ENCODE data around the gene RPL21. TPM values are rescaled to one million over a fixed set of nuclear protein-coding genes. Genes with fewer than 3 reads are reported as not detected.
A peak's percentile ranks its signal among the peaks of the same experiment; 100 is the strongest.

RPL21 gene
- total RNA-seq, 1 donor from 2014 or later, result 1,036 TPM

- Mint-ChIP-seq H3K9me3 (no peaks in the 10 kb centered on the region), H3K27me3 (no peaks in the 10 kb centered on the region), H3K36me3 (peaks cover 26% of the 10 kb centered on the region), H3K27ac (peak overlapping the region; percentile 100), H3K4me3 (peak overlapping the region; percentile 95), H3K4me1 (ENCODE audit: unreplicated experiment) (peaks cover 15% of the 10 kb centered on the region)
- DNase-seq (ENCODE audit: extremely low spot score, unreplicated experiment), result no peak
- no peak for TF ChIP-seq CTCF (conservative IDR thresholded peaks at IDR 0.05)
Observed at GRCh38 chr13:27250833-27251165, 559 bp upstream of the RPL21 start.

GRCh38 chr13:27252467-27252866 is 1.1 kb downstream of the RPL21 start:
- peak overlapping the region; percentile 100 for H3K27ac Mint-ChIP-seq
- no peak for TF ChIP-seq CTCF (conservative IDR thresholded peaks at IDR 0.05)
- no peak for DNase-seq (ENCODE audit: extremely low spot score, unreplicated experiment)
- H3K4me3 Mint-ChIP-seq, result peak overlapping the region; percentile 95
- peaks cover 15% of the 10 kb centered on the region for H3K4me1 Mint-ChIP-seq (ENCODE audit: unreplicated experiment)
- no peaks in the 10 kb centered on the region for H3K9me3 Mint-ChIP-seq
- no peaks in the 10 kb centered on the region for H3K27me3 Mint-ChIP-seq
- peaks cover 30% of the 10 kb centered on the region for H3K36me3 Mint-ChIP-seq

GRCh38 chr13:27257233-27257568 is 5.8 kb downstream of the RPL21 start:
- H3K4me3 Mint-ChIP-seq, result no peak overlapping the region
- DNase-seq (ENCODE audit: extremely low spot score, unreplicated experiment), result no peak
- H3K27ac Mint-ChIP-seq, result peak overlapping the region; percentile 16
- peaks cover 19% of the 10 kb centered on the region for H3K4me1 Mint-ChIP-seq (ENCODE audit: unreplicated experiment)
- no peak for TF ChIP-seq CTCF (conservative IDR thresholded peaks at IDR 0.05)
- H3K36me3 Mint-ChIP-seq, result peaks cover 52% of the 10 kb centered on the region
- H3K9me3 Mint-ChIP-seq, result no peaks in the 10 kb centered on the region
- H3K27me3 Mint-ChIP-seq, result no peaks in the 10 kb centered on the region

GRCh38 chr13:27257648-27258253 is 6.4 kb downstream of the RPL21 start:
- DNase-seq (ENCODE audit: extremely low spot score, unreplicated experiment), result no peak
- H3K4me1 Mint-ChIP-seq (ENCODE audit: unreplicated experiment), result peaks cover 17% of the 10 kb centered on the region
- H3K27me3 Mint-ChIP-seq, result no peaks in the 10 kb centered on the region
- no peak overlapping the region for H3K4me3 Mint-ChIP-seq
- no peaks in the 10 kb centered on the region for H3K9me3 Mint-ChIP-seq
- peaks cover 50% of the 10 kb centered on the region for H3K36me3 Mint-ChIP-seq
- TF ChIP-seq CTCF (conservative IDR thresholded peaks at IDR 0.05), result no peak
- H3K27ac Mint-ChIP-seq, result peak overlapping the region; percentile 16

GRCh38 chr13:27258637-27259386 is 7.5 kb downstream of the RPL21 start:
- H3K27ac Mint-ChIP-seq, result no peak overlapping the region
- H3K4me3 Mint-ChIP-seq, result no peak overlapping the region
- peaks cover 10% of the 10 kb centered on the region for H3K4me1 Mint-ChIP-seq (ENCODE audit: unreplicated experiment)
- peaks cover 39% of the 10 kb centered on the region for H3K36me3 Mint-ChIP-seq
- no peaks in the 10 kb centered on the region for H3K27me3 Mint-ChIP-seq
- DNase-seq (ENCODE audit: extremely low spot score, unreplicated experiment), result no peak
- TF ChIP-seq CTCF (conservative IDR thresholded peaks at IDR 0.05), result no peak
- H3K9me3 Mint-ChIP-seq, result no peaks in the 10 kb centered on the region

All from type B pancreatic cell (in vitro differentiated cells).